K562 (cell line): Measurements from ENCODE around the gene TXNRD3. TPM values are rescaled to one million over a fixed set of nuclear protein-coding genes. Genes with fewer than 3 reads are reported as not detected.
A peak's percentile ranks its signal among the peaks of the same experiment; 100 is the strongest.

Experiments
- ATAC-seq: fragments of 200-7000 bp; cut with Tn5 transposase; 3 replicates; pipeline ENCODE4 v1.9.1; 2020; ENCODE audit warnings: moderate library complexity
- BruUV-seq: library from RNA; stranded (reverse); fragments of 400-500 nt; replicated peaks from 2 replicates; lab custom pipeline; 2021; lab: Mats Ljungman, UMichigan
- CTCF ChIA-PET: fragments of 300-600 bp; formaldehyde crosslinking; extraction: SDS; loops from one replicate; lab custom pipeline; 2021; ENCODE audit warnings: low intra/inter-chr PET ratio; lab: Yijun Ruan, JAX
- POLR2A ChIA-PET: fragments of 300-600, 350-650 bp; sonication (Branson Sonifier 250); formaldehyde crosslinking; extraction: SDS; loops from one replicate; lab custom pipeline; 2021; ENCODE audit warnings: antibody characterized with exemption, inconsistent platforms; lab: Yijun Ruan, JAX
- DNase-seq, 4 experiments: peaks; one replicate each; pipeline versions ENCODE4 v3.0.0 to v3.0.0-alpha.2; 2011 to 2018; ENCODE audit warnings: low spot score in 3 of 4, mixed read lengths in 3 of 4; ENCODE audit errors: extremely low read depth in 1 of 4
- FAIRE-seq: peaks from 2 replicates; lab custom pipeline; 2011; peaks lifted over from hg19 to GRCh38; lab: Jason Lieb, UNC
- H2AFZ ChIP-seq: 2 replicates; pipeline ENCODE4 v1.6.0; 2011; ENCODE audit warnings: low read depth, low read length, control low read depth, inconsistent platforms
- H3K27ac ChIP-seq: fragments of 200-600 bp; 3 replicates; pipeline ENCODE4 v1.8.0; 2011; ENCODE audit warnings: low read depth, mild to moderate bottlenecking, control low read depth, inconsistent platforms, low read length, moderate library complexity, mixed read lengths; ENCODE audit errors: extremely low read depth
- H3K27me3 ChIP-seq, 2 experiments: fragments of 300-600 bp in 1 of 2; 2 replicates in 1 of 2; 3 replicates in 1 of 2; pipeline versions ENCODE4 v1.6.0 to v1.8.0; 2011; ENCODE audit warnings: inconsistent platforms in 2 of 2, low read length in 2 of 2, mild to moderate bottlenecking in 1 of 2, mixed read lengths in 1 of 2, moderate library complexity in 1 of 2; ENCODE audit not compliant: control insufficient read depth in 2 of 2, insufficient read depth in 2 of 2
- H3K36me3 ChIP-seq: fragments of 300-600 bp; 3 replicates; pipeline ENCODE4 v1.8.0; 2011; ENCODE audit warnings: mild to moderate bottlenecking, low read length, inconsistent platforms; ENCODE audit not compliant: control insufficient read depth, insufficient read depth
- H3K4me1 ChIP-seq, 2 experiments: fragments of 200-600 bp in 1 of 2; replicated peaks in 1 of 2; 2 replicates in 1 of 2; 3 replicates in 1 of 2; pipeline versions ENCODE4 v1.5.1 to v1.8.0; 2011; ENCODE audit warnings: inconsistent platforms in 2 of 2, low read length in 2 of 2, mild to moderate bottlenecking in 1 of 2, mixed read lengths in 1 of 2, moderate library complexity in 1 of 2; ENCODE audit not compliant: control insufficient read depth in 2 of 2, insufficient read depth in 2 of 2
- H3K4me2 ChIP-seq: 2 replicates; pipeline ENCODE4 v1.6.1; 2011; ENCODE audit warnings: low read length, control low read depth, inconsistent platforms, mixed read lengths; ENCODE audit not compliant: insufficient read depth
- H3K4me3 ChIP-seq: fragments of 200-600 bp; sonication (generic), shearing (Covaris generic); 2 replicates; pipeline ENCODE4 v1.5.1; 2016; ENCODE audit warnings: control low read depth, inconsistent platforms
- H3K79me2 ChIP-seq: fragments of 200-600 bp; 3 replicates; pipeline ENCODE4 v1.8.0; 2011; ENCODE audit warnings: low read length, inconsistent platforms; ENCODE audit not compliant: control insufficient read depth, insufficient read depth
- H3K9ac ChIP-seq, 2 experiments: 2 replicates each; pipeline versions ENCODE4 v1.6.0 to v1.6.1; 2011; ENCODE audit warnings: low read depth in 2 of 2, low read length in 2 of 2, control low read depth in 1 of 2, inconsistent platforms in 1 of 2, mild to moderate bottlenecking in 1 of 2, mixed read lengths in 1 of 2; ENCODE audit not compliant: insufficient read depth in 1 of 2
- H3K9me1 ChIP-seq: one replicate; pipeline ENCODE4 v1.6.0; 2011; ENCODE audit warnings: inconsistent platforms, mild to moderate bottlenecking, low read length, moderate library complexity; ENCODE audit not compliant: control insufficient read depth, insufficient read depth
- H3K9me3 ChIP-seq: replicated peaks from 2 replicates; pipeline ENCODE4 v1.5.1; 2011; ENCODE audit warnings: low read depth, low read length, inconsistent platforms; ENCODE audit not compliant: control insufficient read depth, insufficient read depth
- H4K20me1 ChIP-seq: replicated peaks from 2 replicates; pipeline ENCODE4 v1.6.1; 2011; ENCODE audit warnings: low read length, inconsistent platforms, mixed read lengths; ENCODE audit not compliant: control insufficient read depth, insufficient read depth
- ATF3 ChIP-seq, 2 experiments: fragments of 450-650 bp in 1 of 2; sonication (generic) in 1 of 2; formaldehyde crosslinking in 1 of 2; IDR thresholded peaks in 1 of 2; conservative IDR thresholded peaks in 1 of 2; 2 replicates each; pipeline versions ENCODE4 v1.6.1 to v1.8.1; 2016 to 2023; ENCODE audit warnings: mild to moderate bottlenecking in 2 of 2, moderate library complexity in 2 of 2, inconsistent platforms in 1 of 2, missing genetic modification reagents in 1 of 2
- FOSL1 ChIP-seq: fragments of 200-800 bp; sonication (Bioruptor generic); conservative IDR thresholded peaks from 2 replicates; pipeline ENCODE4 v1.6.1; 2016; ENCODE audit warnings: missing genetic modification characterization, missing compliant biosample characterization
- LCOR ChIP-seq: sonication (generic); formaldehyde crosslinking; IDR thresholded peaks from 2 replicates; pipeline ENCODE4 v1.8.0; 2022; ENCODE audit warnings: mild to moderate bottlenecking, missing genetic modification reagents
- NELFE ChIP-seq: IDR thresholded peaks from 2 replicates; pipeline ENCODE4 v1.6.1; 2011; ENCODE audit warnings: mild to moderate bottlenecking; ENCODE audit not compliant: insufficient read depth, insufficient read length
- NFIC ChIP-seq: fragments of 450-650 bp; IDR thresholded peaks from 2 replicates; pipeline ENCODE4 v1.6.1; 2017; ENCODE audit warnings: mild to moderate bottlenecking, inconsistent platforms
- TAL1 ChIP-seq: fragments of 450-650 bp; IDR thresholded peaks from 2 replicates; pipeline ENCODE4 v1.6.1; 2016; ENCODE audit warnings: mild to moderate bottlenecking
- ZNF175 ChIP-seq: fragments of 200-800 bp; sonication (Bioruptor generic); IDR thresholded peaks from 2 replicates; pipeline ENCODE4 v1.6.1; 2016; ENCODE audit warnings: low read depth, mild to moderate bottlenecking, missing genetic modification characterization, missing compliant biosample characterization
- ZNF263 ChIP-seq: sonication (generic); formaldehyde crosslinking; IDR thresholded peaks from 2 replicates; pipeline ENCODE4 v1.8.0; 2022; ENCODE audit warnings: mild to moderate bottlenecking, missing genetic modification reagents, borderline replicate concordance
- ZNF407 ChIP-seq: fragments of 450-650 bp; IDR thresholded peaks from 2 replicates; pipeline ENCODE4 v1.6.1; 2016; ENCODE audit warnings: low read depth
- ZNF445 ChIP-seq: fragments of 250-450 bp; sonication (Bioruptor Pico); IDR thresholded peaks from 2 replicates; pipeline ENCODE4 v1.4.0; 2020; ENCODE audit warnings: low read depth, mild to moderate bottlenecking, moderate library complexity
- ZNF589 ChIP-seq: fragments of 200-800 bp; sonication (Bioruptor generic); IDR thresholded peaks from 2 replicates; pipeline ENCODE4 v1.6.1; 2016; ENCODE audit warnings: low read depth, missing genetic modification characterization, missing compliant biosample characterization
- ZNF75A ChIP-seq: fragments of 450-650 bp; formaldehyde crosslinking; IDR thresholded peaks from 2 replicates; pipeline ENCODE4 v1.4.0; 2020; ENCODE audit warnings: mild to moderate bottlenecking
- WGBS: fragments of 100-300 bp; shearing (Covaris generic); methylation state at CpG from one replicate; pipeline ENCODE4 v1.1.6; 2016; ENCODE audit warnings: low coverage, mixed read lengths; ENCODE audit not compliant: insufficient coverage; ENCODE audit errors: missing lambda C conversion rate; 5-methylcytosine and 5-hydroxymethylcytosine counted together
- in situ Hi-C: fragments of 300-500 bp; cut with MboI; formaldehyde crosslinking; loops from 4 replicates; pipeline ENCODE4 v1.15.0; 2018; ENCODE audit warnings: inconsistent platforms, mixed read lengths
- intact Hi-C: fragments of 100-400 bp; cut with micrococcal nuclease; formaldehyde crosslinking; loops from 2 replicates; pipeline ENCODE4 v1.14.2; 2022
- polyA plus RNA-seq, 8 experiments: library from polyadenylated mRNA; depleted of rRNA in 4 of 8; stranded (reverse) in 5 of 8; unstranded in 3 of 8; fragments of >200 nt; fragmentation: Nextera tagmentation in 2 of 8; fragmentation: Illumina TruSeq in 1 of 8; extraction: Ambion mirVana in 2 of 8; extraction: Trizol in 1 of 8; gene quantifications; 2 replicates each; pipeline versions ENCODE4 v1.2.1 to v1.2.3, GENCODE V29; 2011 to 2014; ENCODE audit warnings: inconsistent platforms in 1 of 8, missing spikeins in 1 of 8
- total RNA-seq, 7 experiments: library from RNA; depleted of rRNA in 6 of 7; stranded (reverse); fragments of >200 nt in 6 of 7; fragmentation: Illumina TruSeq in 2 of 7; extraction: Trizol in 2 of 7; gene quantifications; 2 replicates each; pipeline versions ENCODE4 v1.2.1 to v1.2.3, GENCODE V29; 2011 to 2021; ENCODE audit warnings: low replicate concordance in 1 of 7

Gene TXNRD3
- total and polyA plus RNA-seq, 9 of the 15 experiments (the other 6 are each of a cell fraction or from before 2014, with no cell fraction given) = 0.96 to 2.3 (median 1.7) TPM

- no peaks in the 10 kb centered on the region for H3K9me3 ChIP-seq
- peaks cover 5 to 9% of the 10 kb centered on the region in 2 experiments; a peak in 4 of 5 replicates for H3K4me1 ChIP-seq
- intact Hi-C loops (no loop called here), in situ Hi-C loops (no loop called here)
- ATAC-seq = no peak
- H3K27me3 ChIP-seq = 0 out of 5 replicates have a peak, but pooled peaks cover 0 to 2% of the 10 kb centered on the region in 2 experiments
- no TSS peak for BruUV-seq
- peak overlapping the region; percentile 33; the same call in 1 of the 2 replicates for H2AFZ ChIP-seq
- no peak overlapping the region for H3K9ac ChIP-seq
- WGBS = 0% methylated on average over 4 of the region's 7 CpGs
- H4K20me1 ChIP-seq = no peaks in the 10 kb centered on the region
- H3K27ac ChIP-seq = no peak overlapping the region
- H3K4me2 ChIP-seq = no peak overlapping the region
- H3K79me2 ChIP-seq = no peaks in the 10 kb centered on the region
- ChIA-PET CTCF (no interaction called here), POLR2A (no interaction called here)
- no peaks in the 10 kb centered on the region for H3K9me1 ChIP-seq
- DNase-seq = peak in 1 of 4 experiments; percentile 23
- no peak overlapping the region for H3K4me3 ChIP-seq
- no peak for FAIRE-seq
- no peaks in the 10 kb centered on the region for H3K36me3 ChIP-seq
- no peak for TF ChIP-seq NFIC
- no peak for TF ChIP-seq ZNF263 (CRISPR knock-in tag)
- TF ChIP-seq FOSL1 = 0 out of 2 replicates have a peak, but pooled peaks have one; percentile 19
- TF ChIP-seq ZNF589 (CRISPR knock-in tag) = no peak
- TF ChIP-seq ATF3 (IDR thresholded peaks at IDR 0.05) = 0 out of 2 replicates have a peak, but pooled peaks have one; percentile 19
- TF ChIP-seq ATF3 (CRISPR knock-in tag; conservative IDR thresholded peaks at IDR 0.05) = no peak
- TF ChIP-seq ZNF407 = no peak
- no peak for TF ChIP-seq ZNF445 (CRISPR knock-in tag)
- no peak for TF ChIP-seq ZNF75A (CRISPR knock-in tag)
- peak; percentile 15; the same call in 1 of the 2 replicates for TF ChIP-seq TAL1
- TF ChIP-seq LCOR = no peak
- no peak for TF ChIP-seq ZNF175 (CRISPR knock-in tag)
- TF ChIP-seq NELFE = no peak
Observed at GRCh38 chr3:126699011-126699410, 44.1 kb upstream of the TXNRD3 start.
